Measurements from ENCODE around the gene PPIA.

GRCh38 chr7:44799939-44800338, 3.5 kb downstream of the PPIA start:
- TF ChIP-seq POLR2A (IDR thresholded peaks at IDR 0.05; ENCODE audit: low read length) (no peak), GATA1 (IDR thresholded peaks at IDR 0.05; ENCODE audit: low read depth, low read length) (no peak)

All from erythroblast (primary cell).